GM18526 (cell line): ENCODE data around the gene TF.

Experiments used
- POLR2A ChIP-seq: IDR thresholded peaks from 3 replicates; pipeline ENCODE4 v1.6.1; 2011; ENCODE audit not compliant: insufficient read length; ENCODE audit errors: extremely low read depth

Gene TF

GRCh38 chr3:133833267-133833666 lies 87.1 kb downstream of the TF start:
- TF ChIP-seq POLR2A: no peak

GRCh38 chr3:133833880-133834620 lies 87.9 kb downstream of the TF start:
- TF ChIP-seq POLR2A: no peak

GRCh38 chr3:133834621-133835417 lies 88.6 kb downstream of the TF start:
- no peak for TF ChIP-seq POLR2A

GRCh38 chr3:133835418-133835743 lies 89.2 kb downstream of the TF start:
- TF ChIP-seq POLR2A: no peak

GRCh38 chr3:133835961-133836360 lies 89.8 kb downstream of the TF start:
- no peak for TF ChIP-seq POLR2A

- no peak for TF ChIP-seq POLR2A
Observed at GRCh38 chr3:133836497-133837158, 90.4 kb downstream of the TF start.

GRCh38 chr3:133837487-133838295 lies 91.5 kb downstream of the TF start:
- TF ChIP-seq POLR2A: no peak

- no peak for TF ChIP-seq POLR2A
Observed at GRCh38 chr3:133838296-133838789, 92.2 kb downstream of the TF start.

- no peak for TF ChIP-seq POLR2A
Observed at GRCh38 chr3:133838916-133839800, 93.0 kb downstream of the TF start.

- TF ChIP-seq POLR2A: no peak
Observed at GRCh38 chr3:133840055-133840737, 94.0 kb downstream of the TF start.

GRCh38 chr3:133840767-133841166 lies 94.6 kb downstream of the TF start:
- TF ChIP-seq POLR2A: no peak

GRCh38 chr3:133841196-133841595 lies 95.0 kb downstream of the TF start:
- no peak for TF ChIP-seq POLR2A

- no peak for TF ChIP-seq POLR2A
Observed at GRCh38 chr3:133842158-133842557, 96.0 kb downstream of the TF start.

- no peak for TF ChIP-seq POLR2A
Observed at GRCh38 chr3:133843634-133844033, 97.4 kb downstream of the TF start.

- TF ChIP-seq POLR2A: no peak
Observed at GRCh38 chr3:133845127-133845526, 98.9 kb downstream of the TF start.
